ENCODE results near the gene CRLF2. TPM values are rescaled to one million over a fixed set of nuclear protein-coding genes. Genes with fewer than 3 reads are reported as not detected.
A peak's percentile ranks its signal among the peaks of the same experiment; 100 is the strongest.

Gene CRLF2
- total and polyA plus RNA-seq, 12 donors, result not detected

- intact Hi-C loops (cut with DNase I), result no loop called here
- peak overlapping the region in 4 of 5 donors; percentile 1 to 75 (median 18) for H3K27ac ChIP-seq
- WGBS, 4 donors, result 2 to 6% (median 3%) methylated on average over 11 to 22 of the region's 22 CpGs
- H3K9me3 ChIP-seq (replicated peaks in 1 of 3), result no peaks in the 10 kb centered on the region
- H3K4me1 ChIP-seq (replicated peaks in 1 of 2), result peaks cover 0 to 10% of the 10 kb centered on the region in 2 donors
- TF ChIP-seq POLR2A (IDR thresholded peaks at IDR 0.05) (no peak), CTCF (IDR thresholded peaks at IDR 0.05) (no peak)
- no peaks in the 10 kb centered on the region for H3K36me3 ChIP-seq (replicated peaks in 1 of 2)
- peak overlapping the region in 1 of 4 donors; percentile 17 for H3K4me3 ChIP-seq
- DNase-seq, result peak; percentile 26 to 62 (median 49)
- H3K27me3 ChIP-seq, result peaks cover 7% of the 10 kb centered on the region
These were observed 36.8 kb upstream of the CRLF2 start for GRCh38 chrX:1249101-1249887.

- intact Hi-C loops (cut with DNase I), result no loop called here
- peaks cover 7% of the 10 kb centered on the region for H3K27me3 ChIP-seq
- TF ChIP-seq POLR2A (IDR thresholded peaks at IDR 0.05) (no peak), CTCF (IDR thresholded peaks at IDR 0.05) (no peak)
- WGBS, 4 donors, result 1 to 6% (median 2%) methylated on average over 32 to 34 of the region's 34 CpGs
- DNase-seq, result no peak
- peak overlapping the region in 1 of 4 donors; percentile 17 for H3K4me3 ChIP-seq
- no peaks in the 10 kb centered on the region for H3K9me3 ChIP-seq (replicated peaks in 1 of 3)
- no peaks in the 10 kb centered on the region for H3K36me3 ChIP-seq (replicated peaks in 1 of 2)
- peaks cover 0 to 10% of the 10 kb centered on the region in 2 donors for H3K4me1 ChIP-seq (replicated peaks in 1 of 2)
- H3K27ac ChIP-seq, result peak overlapping the region in 2 of 5 donors; percentile 27 to 75
These were observed 36.0 kb upstream of the CRLF2 start for GRCh38 chrX:1248331-1249061.

GRCh38 chrX:1246816-1247215, 34.4 kb upstream of the CRLF2 start:
- intact Hi-C loops (cut with DNase I), result no loop called here
- Histone ChIP-seq H3K27ac (no peak overlapping the region), H3K36me3 (replicated peaks in 1 of 2) (no peaks in the 10 kb centered on the region), H3K4me3 (no peak overlapping the region), H3K9me3 (replicated peaks in 1 of 3) (no peaks in the 10 kb centered on the region), H3K4me1 (replicated peaks in 1 of 2) (peaks cover 0 to 10% of the 10 kb centered on the region in 2 donors), H3K27me3 (peaks cover 7% of the 10 kb centered on the region)
- WGBS, 4 donors, result 8 to 17% (median 15%) methylated on average over 14 to 18 of the region's 18 CpGs
- DNase-seq, result peak; percentile 42 to 84 (median 62)
- TF ChIP-seq CTCF (IDR thresholded peaks at IDR 0.05), result peak; percentile 58 to 87 (median 72)
- TF ChIP-seq POLR2A (IDR thresholded peaks at IDR 0.05), result no peak
